ENCODE measurements around the gene DTWD2. TPM values are rescaled to one million over a fixed set of nuclear protein-coding genes. Genes with fewer than 3 reads are reported as not detected.

Gene DTWD2
- total and polyA plus RNA-seq, 2 of the 4 experiments (the other 2 are of a cell fraction): 1.2 to 1.8 TPM

- Histone ChIP-seq H2BK20ac (ENCODE audit: low read depth, low read length) (no peak overlapping the region), H3K9me3 (ENCODE audit: control insufficient read depth, insufficient read depth, low read length) (peaks cover 4% of the 10 kb centered on the region), H4K8ac (ENCODE audit: low read depth in 2 of 2, low read length in 2 of 2) (no peak overlapping the region), H4K20me1 (ENCODE audit: insufficient read depth, low read length) (no peaks in the 10 kb centered on the region), H2BK5ac (ENCODE audit: low read depth, low read length, poor library complexity, severe bottlenecking) (no peak overlapping the region), H3K4ac (ENCODE audit: low read depth, low read length) (no peak overlapping the region), H3K79me1 (ENCODE audit: low read depth in 1 of 2, low read length in 2 of 2) (no peaks in the 10 kb centered on the region), H3K4me1 (ENCODE audit: control insufficient read depth, insufficient read depth, low read length) (no peaks in the 10 kb centered on the region), H4K5ac (ENCODE audit: low read depth, low read length) (no peak overlapping the region), H3K56ac (ENCODE audit: extremely low read depth, insufficient read depth, low read length) (no peak overlapping the region), H3K23ac (ENCODE audit: low read depth, low read length) (no peak overlapping the region), H3K27ac (ENCODE audit: insufficient read depth, low read length) (no peak overlapping the region), H3K4me3 (ENCODE audit: insufficient read depth, low read depth, low read length) (no peak overlapping the region), H3K36me3 (ENCODE audit: control insufficient read depth, insufficient read depth, low read length) (no peaks in the 10 kb centered on the region), H4K91ac (ENCODE audit: insufficient read depth, low read depth, low read length) (no peak overlapping the region), H3K9ac (ENCODE audit: low read depth, low read length) (no peak overlapping the region), H2AK9ac (replicated peaks; ENCODE audit: low read depth, low read length, poor library complexity) (no peak overlapping the region), H3K27me3 (ENCODE audit: control insufficient read depth, insufficient read depth, low read length) (no peaks in the 10 kb centered on the region), H3K9me1 (ENCODE audit: insufficient read depth, low read length) (no peaks in the 10 kb centered on the region), H2BK15ac (ENCODE audit: low read depth, low read length) (no peak overlapping the region), H2AK5ac (ENCODE audit: low read depth, low read length) (no peak overlapping the region), H2AFZ (replicated peaks; ENCODE audit: low read length, poor library complexity) (no peak overlapping the region), H3K18ac (ENCODE audit: low read depth, low read length) (no peak overlapping the region), H2BK120ac (ENCODE audit: low read depth, low read length) (no peak overlapping the region), H3K4me2 (ENCODE audit: low read depth, low read length) (no peak overlapping the region), H3K14ac (replicated peaks; ENCODE audit: low read depth, low read length) (no peak overlapping the region)
- ATAC-seq (ENCODE audit: low read depth): no peak
- no CpG with 5 or more reads among the region's 1 CpG for WGBS, 2 experiments (ENCODE audit: extremely low coverage in 2 of 2, insufficient read length in 1 of 2)
- intact Hi-C loops (cut with micrococcal nuclease) (no loop called here), dilution Hi-C loops (cut with HindIII; ENCODE audit: low sequenced_read_pairs, unreplicated experiment) (no loop called here), in situ Hi-C loops (cut with MboI; ENCODE audit: low sequenced_read_pairs) (no loop called here)
- CTCF ChIA-PET: no interaction called here
- BruUV-seq (replicated peaks): no TSS peak
- DNase-seq: no peak
- POLR2A ChIA-PET (ENCODE audit: unreplicated experiment): no interaction called here
- TF ChIP-seq MAFK (IDR thresholded peaks at IDR 0.05; ENCODE audit: low read depth, low read length) (no peak), CEBPB (IDR thresholded peaks at IDR 0.05; ENCODE audit: low read depth, low read length) (no peak), CTCF (conservative IDR thresholded peaks at IDR 0.05; ENCODE audit: low read depth, low read length) (no peak), RFX5 (IDR thresholded peaks at IDR 0.05; ENCODE audit: low read depth, low read length) (no peak), BHLHE40 (IDR thresholded peaks at IDR 0.05; ENCODE audit: low read depth, low read length) (no peak), USF2 (IDR thresholded peaks at IDR 0.05; ENCODE audit: low read depth, low read length) (no peak), RCOR1 (IDR thresholded peaks at IDR 0.05; ENCODE audit: insufficient replicate concordance, low read length) (no peak), FOS (IDR thresholded peaks at IDR 0.05; ENCODE audit: low read depth, low read length) (no peak), ELK1 (IDR thresholded peaks at IDR 0.05; ENCODE audit: borderline replicate concordance, low read depth, low read length) (no peak), CHD1 (IDR thresholded peaks at IDR 0.05; ENCODE audit: low read depth, low read length) (no peak), MXI1 (IDR thresholded peaks at IDR 0.05; ENCODE audit: borderline replicate concordance, low read depth, low read length) (no peak), NFE2L2 (IDR thresholded peaks at IDR 0.05; ENCODE audit: low read depth, low read length) (no peak)
These were observed 11.3 kb upstream of the DTWD2 start for GRCh38 chr5:118999696-119000095.
